GM21381 (cell line): ENCODE results near the gene GSG1L.

Experiments used
- ATAC-seq: cut with Tn5 transposase; IDR thresholded peaks from one replicate; pipeline ENCODE4 v1.9.1; 2021; ENCODE audit warnings: mild to moderate bottlenecking, moderate library complexity; ENCODE audit not compliant: unreplicated experiment

GSG1L gene

DNA sequence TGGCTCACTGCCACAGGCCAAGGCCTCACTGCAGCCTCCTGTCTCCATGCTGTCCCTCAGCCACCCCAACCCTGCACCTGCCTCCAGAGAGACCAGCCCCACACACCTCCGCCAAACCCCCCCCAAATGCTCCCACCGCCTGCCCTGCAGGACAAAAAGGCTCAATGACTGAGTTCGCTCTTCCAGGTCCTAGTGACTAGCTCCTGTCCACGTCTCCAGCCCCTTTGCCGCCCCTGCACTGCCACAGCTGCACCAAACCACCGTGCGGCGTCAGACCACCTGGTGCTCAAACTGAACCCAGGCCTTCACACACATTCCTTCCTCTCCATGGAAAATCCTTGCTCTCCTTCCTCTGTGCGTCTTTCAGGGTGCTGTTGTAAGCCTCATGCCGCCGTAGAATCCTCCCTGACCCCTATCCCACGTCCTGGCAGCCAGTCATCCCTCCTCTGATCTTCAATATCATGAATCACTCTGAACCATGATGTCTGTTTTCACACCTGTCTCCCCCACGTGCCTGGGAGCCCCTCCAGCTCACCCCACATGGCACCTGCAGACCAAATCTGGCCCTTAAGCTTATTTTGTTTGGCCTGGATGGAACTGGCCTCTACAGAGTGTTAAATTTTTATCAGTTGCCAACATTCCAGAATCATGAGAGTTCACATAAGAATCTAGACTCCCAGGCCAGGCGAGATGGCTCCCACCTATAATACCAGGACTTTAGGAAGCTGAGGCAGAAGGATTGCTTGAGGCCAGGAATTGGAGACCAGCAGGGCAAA lies 4.3 kb upstream of the GSG1L start:
- ATAC-seq: no peak

DNA sequence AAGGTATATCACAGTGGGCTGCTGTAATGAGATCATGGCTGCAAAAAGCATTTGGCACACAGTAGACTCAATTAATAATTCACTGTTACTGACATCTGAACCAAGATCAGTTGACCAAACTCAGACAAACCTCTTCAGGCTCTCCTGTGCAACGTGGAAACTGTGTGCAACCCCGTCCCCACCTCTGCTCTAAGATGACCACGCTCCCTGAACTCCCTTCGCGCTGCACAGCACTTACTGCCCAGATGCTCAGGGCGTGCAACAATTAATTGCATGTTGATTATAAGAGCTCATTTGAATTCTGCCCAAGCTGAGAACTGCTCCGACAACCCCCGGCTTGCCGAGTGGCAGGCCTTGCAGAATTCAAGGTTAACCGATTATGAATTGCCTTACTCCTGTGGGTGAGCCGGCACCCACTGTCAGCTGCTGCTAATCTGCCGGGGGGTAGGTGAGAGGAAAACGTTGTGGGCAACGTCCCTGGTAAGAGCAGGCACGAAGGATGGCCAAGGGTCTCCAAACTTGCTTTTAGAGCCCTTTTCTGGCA lies 1.3 kb upstream of the GSG1L start:
- ATAC-seq: no peak

DNA sequence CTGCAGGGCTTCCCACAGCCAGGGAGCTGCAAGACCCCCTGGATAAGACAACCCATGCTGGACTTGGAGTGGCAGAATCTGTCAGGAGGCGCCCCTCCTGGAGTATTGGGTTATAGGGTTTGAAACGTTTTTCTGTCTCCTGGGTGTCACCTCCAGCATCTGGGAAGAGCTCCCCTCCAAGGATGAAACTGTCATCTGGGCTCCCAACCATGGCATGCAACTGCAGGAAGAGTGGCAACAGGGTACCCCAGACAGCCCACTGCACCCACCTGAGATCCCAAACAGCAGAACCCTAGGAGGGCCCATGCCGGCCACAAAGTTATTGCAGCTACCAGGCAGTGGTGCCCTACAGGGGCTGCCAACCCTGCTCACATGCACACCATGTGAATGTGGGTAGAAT lies 636 bp upstream of the GSG1L start:
- ATAC-seq: no peak

DNA sequence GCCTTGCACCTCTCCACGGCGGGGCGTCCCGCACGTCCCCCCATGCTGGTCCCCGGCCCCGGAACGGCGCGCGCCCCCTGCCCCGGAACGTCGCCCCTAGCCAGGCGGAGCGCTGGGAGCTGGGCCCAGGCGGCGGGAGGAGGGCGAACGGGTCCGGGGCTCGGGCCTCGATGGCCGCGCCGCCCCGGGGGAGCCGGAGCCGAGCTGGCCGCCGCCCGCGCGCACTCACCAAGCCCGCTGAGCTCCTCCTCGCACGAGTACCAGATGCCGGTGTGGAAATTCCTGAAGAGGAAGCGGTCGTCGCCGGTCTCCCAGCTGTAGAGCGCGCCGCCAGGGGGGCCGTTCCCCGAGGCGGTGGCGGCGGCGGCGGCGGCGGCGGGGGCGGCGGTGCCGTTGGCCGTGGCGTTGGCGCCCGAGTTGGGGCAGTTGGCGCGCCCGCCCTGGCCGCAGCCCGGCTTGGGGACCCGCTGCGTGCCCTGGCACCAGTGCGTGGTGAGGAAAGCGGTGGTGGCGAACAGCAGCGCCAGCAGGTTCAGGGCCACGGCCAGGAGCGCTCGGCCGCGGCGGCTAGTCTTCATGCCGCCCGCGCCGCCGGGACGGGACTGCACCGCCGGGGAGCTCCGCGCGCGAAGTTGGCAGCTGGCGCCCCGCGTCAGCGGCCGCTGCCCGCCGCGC lies 530 bp downstream of the GSG1L start:
- no peak for ATAC-seq

DNA sequence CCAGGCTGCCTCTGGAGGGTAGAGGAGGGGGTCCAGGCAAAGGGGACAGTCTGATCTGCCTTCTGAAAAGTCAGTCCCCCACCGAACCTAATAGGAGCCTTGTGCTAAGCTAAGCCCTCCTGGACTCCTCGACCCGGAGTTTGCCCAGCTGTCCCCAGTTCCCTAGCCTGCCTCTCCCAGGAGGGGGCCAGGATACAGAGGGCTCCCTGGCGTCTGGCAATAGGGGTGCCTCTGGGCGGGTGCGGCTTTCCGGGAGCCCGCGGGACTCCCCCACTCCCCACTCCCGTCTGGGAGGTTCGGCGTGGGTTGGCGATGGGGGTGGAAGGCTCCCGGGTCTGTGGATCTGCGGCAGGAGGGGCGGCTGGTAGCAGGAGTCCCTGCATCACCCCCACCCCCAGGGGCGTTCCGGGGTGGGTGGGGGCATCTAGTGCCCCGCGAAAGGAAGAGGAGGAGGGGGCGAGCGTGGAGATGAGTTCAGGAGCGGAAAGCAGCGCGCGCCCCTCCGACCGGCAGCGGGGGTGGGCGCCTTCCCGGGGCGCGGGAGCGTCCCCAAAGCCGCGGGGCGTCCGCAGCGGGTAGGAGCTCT lies 1.2 kb downstream of the GSG1L start:
- no peak for ATAC-seq

DNA sequence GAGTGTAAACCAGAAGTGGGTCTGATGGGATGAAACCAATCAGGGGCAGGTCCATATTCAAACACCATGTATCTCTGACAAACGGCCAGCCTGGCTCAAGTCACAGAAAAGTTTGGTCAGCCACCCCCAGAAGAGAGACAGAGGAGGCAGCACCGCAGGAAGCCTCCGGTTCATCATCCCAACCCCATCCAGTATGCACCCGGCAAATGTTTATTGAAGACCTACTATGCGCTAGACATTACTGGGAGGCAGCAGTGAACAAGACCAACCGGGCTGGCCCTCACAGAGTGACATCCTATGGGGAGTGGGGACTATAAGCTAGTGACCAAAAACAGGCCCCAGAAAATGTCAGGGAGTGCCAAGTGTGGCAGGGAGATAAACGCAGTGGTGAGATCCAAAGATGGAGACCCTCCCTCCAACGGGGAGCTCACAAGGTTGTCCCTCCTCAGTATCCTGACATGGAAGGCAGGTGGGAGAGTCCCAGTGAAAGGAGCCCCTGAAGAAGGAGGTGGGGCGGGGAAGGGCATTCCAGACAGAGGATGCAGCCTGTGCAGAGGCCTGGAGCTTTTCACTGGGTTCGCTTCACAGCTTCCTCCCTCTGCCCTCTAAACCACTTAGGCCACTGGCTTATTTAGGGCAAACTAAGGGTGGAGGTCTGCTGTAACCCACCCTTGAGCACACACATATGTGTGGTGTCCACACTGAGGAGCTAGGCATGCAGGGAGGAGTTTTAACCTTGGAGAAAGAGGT lies 2.0 kb downstream of the GSG1L start:
- no peak for ATAC-seq

DNA sequence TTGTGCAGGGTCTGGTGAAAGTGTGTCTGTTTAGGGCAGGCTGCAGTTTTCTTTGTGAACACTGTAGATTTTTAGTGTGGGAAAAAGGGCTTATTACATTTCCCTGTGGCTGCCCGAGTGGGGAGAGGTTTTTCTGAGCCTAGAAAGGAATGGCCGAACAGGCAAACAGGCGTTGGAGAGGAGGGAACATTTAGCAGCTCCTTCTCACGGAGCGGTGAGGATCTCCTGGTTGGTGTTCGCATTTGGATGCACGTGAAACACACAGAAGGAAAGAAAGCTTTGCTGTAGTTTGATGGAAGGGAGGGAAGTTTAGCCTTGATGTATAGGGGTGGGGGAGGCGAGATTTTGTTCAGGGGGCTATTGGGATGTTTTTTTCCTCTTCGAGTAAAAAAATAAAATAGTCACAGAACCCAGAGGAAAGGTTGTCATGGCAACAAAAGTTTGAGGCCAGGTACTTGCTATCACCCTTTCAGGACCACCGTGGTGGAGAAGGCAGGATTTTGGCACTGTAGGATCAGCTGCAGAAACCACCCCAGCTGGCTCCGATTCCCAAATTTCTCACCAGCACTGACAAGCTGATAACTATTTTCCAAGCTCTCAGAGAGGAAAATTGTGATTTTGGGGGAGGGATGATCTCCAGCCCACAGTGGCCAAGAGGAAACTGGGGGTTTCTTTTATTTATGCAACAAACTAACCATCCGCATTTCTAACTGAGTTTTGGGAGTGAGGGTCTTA lies 3.5 kb downstream of the GSG1L start:
- no peak for ATAC-seq

DNA sequence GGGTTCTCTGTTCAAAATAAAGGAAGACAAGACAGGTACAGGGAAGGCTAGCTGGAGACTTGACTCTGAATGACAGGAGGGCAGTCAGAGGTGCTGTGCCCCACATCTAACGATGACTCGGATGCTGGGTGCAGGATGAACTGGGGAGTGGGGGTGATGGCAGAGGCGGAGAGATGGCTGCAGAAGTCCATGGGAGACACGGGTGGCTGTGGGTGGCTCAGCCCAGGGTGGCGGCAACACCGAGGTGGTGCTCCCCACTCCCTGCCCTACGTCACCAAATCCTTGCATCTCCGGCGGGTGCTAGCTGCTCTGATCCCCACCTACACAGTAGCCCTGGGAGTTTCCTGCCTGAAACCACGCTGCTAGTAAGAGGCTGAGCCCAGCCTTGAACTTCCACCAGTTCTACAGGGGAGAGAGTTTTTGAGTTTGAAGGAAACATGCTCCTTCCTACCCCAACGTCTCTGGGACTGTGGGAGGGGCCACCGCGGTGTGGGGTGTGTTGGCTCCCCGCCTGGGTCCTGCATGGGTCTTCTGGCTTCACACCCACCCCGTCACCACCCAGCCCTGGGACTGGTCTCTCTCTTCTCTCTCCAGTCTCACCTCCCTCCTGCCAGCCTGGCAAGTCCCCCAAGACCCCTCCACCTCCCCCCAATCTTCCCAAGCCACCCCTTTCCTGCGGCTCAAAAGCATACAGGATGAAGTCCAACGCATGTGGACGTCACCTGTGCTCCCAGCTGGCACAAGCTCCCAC lies 4.5 kb downstream of the GSG1L start:
- no peak for ATAC-seq

DNA sequence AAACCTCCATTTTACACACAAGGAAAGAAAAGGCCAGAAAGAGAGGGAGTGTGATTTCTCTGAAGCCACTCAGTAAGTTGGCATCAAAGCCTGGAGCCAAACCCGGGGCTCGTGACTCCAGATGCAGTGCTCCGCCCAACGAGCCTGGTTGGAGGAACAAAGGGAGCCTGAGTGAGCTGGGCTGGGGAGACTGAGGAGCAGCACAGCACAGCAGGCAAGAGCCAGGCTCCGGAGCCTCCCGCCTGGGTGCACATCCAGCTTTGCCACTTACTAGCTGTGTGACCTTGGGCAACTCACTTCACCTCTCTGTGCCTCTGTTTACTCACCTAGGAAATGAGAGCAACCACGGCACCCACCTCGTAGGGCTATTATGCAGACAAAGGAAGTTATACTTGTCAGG lies 5.6 kb downstream of the GSG1L start:
- ATAC-seq: no peak

DNA sequence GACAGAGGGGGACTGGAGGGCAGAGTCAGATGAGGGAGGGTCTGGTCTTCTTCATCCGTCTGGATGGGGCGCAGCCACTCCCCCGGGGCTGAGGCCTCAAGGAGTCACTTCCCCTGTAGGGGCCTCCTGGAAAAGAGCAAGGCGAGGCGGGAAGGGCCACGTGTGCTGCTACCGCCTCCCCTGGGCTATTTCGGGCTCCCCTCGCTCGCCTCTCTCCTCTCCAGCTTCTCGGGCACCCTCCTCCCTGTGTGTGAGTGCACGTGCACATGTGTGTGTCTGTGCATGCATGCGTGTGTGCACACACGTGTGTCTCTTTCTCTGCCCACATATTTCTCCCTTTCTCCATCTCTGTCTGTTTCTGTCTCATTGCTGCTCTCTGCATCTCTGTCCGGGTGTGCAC lies 10.1 kb downstream of the GSG1L start:
- ATAC-seq: no peak

DNA sequence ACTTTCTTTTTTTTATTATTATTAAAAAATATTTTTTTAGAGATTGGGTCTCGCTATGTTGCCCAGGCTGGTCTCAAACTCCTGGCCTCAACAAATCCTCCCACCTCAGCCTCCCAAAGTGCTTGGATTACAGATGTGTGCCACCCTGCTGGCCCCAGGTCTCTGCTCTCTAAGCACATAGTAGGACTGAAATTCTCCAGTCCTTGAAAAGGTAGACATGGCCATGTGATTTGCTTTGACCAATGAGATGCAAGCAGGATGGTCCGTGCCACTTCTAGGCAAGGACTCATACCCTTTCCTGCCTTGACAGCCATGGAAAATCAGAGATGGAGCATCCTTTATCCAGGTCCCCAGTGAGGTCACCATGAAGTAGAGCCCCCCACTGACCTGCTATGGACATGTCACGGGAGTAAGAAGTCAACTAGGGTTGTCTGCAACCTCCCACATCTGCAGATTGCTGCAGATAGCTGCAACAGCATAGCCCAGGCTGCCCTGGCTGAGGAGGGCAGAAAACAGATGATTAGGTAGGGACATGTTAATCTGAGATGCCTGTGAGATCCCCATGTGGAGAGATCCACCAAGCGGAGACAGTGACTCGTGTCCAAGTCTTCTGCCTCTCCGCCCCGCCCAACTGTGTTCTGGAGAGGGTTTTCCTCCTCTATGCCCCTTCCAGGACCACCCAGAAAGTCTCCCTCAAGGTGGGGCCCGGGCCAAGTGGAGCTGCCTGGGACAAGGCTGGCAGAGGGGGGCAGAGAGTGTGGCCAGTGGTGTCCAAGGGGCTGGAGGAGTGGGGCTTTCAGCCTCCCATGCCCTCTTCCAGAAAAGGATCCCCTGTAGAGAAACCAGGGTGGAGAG lies 11.0 kb downstream of the GSG1L start:
- no peak for ATAC-seq

DNA sequence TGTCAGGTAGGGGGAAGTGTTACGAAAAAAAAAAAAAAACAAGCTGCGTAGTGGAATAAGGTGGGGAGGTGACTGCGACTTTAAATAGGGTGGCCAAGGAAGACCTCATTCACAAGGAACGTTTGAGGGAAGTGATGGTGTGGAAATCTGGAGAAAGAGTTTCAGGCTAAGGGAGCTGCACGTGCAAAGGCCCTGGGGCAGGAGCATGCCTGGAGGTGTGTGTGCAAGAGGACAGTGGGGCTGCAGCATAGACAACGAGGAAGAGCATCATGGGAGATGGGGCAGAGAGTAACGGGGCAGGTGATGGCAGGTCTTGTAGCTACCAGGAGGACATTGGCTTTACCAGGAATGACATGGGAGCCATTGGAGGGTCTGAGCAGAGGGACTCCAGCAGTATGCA lies 12.0 kb downstream of the GSG1L start:
- ATAC-seq: no peak

DNA sequence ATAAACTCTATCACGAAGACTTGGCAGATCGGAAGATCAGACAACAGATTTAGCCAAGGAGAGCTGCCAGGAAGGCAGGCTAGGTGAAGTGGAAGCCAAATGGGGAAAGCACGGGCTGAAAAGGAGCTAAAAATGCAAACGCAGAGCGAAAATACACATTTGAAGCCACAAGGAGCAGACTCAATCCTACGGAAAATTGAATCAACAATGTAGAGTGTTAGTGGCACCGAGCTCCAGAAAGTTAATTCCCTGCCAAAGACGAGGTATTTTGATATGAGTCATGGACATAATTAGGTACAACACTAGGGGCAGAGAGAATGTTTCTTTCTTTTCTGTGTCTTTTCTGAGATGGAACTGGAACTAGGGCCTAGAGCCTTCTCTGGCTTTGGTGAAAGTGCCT lies 20.7 kb downstream of the GSG1L start:
- no peak for ATAC-seq

DNA sequence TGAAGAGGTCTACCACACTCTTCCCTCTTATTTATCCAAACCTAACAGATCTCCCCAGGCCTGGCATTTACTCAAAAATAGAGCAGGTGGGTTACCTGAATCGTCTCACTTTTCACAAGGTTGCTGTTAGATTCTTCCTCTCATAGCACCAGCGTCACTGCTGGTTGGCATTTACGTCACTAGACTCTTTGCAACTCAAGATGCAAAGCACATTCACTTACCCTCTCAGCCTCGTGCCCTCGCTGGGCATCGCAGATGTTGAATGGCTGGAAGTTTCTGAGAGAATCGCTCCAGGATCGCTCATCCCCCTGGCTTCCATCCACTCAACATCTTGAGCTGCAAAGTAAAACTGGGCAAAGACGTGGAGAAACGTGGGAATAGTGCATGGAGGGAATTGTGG lies 21.9 kb downstream of the GSG1L start:
- no peak for ATAC-seq

DNA sequence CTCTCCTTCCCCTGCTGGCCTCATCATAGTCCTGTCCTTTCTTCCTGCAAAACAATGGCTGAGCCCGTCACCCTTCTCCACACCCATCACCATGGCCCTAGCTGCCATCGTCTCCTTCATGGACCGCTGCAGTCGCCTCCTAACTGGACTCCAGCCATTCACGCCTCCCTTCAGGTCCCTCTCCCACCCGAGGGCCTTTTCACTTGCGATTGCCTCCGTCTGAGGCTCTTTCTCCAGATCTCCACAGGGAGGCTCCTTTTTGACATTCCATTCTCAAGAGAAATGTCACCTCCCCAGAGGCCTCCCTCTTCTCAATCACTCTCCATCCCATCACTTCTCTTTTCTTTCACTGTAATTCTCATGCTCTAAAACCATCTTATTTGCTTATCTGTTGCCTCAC lies 23.5 kb downstream of the GSG1L start:
- ATAC-seq: no peak

DNA sequence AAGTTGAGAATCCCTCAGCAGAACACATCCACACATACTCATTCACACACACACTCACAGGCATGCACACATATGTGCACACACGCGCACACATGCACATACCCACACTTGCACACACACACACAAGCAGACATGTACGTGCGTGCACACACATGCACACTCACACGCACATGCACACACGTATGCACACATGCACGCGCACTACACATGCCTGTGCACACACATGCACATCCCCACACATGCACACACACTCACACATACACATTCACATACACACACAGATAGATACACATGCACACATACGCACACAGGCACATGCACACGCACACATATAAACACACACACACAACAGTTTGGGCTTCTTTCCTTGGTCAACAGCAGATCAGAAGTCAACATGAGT lies 24.0 kb downstream of the GSG1L start:
- ATAC-seq: no peak

DNA sequence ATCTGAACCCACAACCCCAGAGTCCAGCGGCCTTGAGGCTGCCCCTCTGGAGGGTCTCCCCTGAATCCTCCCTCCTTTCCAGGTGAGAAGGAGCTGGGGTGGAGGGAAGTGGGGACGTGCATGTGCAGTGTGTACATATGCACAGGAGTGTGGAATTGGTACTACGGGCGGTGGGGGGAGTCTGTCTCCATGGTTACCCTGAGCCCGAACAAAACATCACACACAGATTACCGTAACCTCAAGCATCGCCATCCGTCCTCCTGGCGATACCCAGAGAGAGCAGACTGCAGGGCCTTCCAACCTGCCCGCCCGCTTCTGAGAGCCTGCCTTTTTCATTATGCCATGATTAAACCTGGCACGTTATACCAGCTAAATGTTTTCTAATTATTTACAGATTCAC lies 25.1 kb downstream of the GSG1L start:
- ATAC-seq: no peak

DNA sequence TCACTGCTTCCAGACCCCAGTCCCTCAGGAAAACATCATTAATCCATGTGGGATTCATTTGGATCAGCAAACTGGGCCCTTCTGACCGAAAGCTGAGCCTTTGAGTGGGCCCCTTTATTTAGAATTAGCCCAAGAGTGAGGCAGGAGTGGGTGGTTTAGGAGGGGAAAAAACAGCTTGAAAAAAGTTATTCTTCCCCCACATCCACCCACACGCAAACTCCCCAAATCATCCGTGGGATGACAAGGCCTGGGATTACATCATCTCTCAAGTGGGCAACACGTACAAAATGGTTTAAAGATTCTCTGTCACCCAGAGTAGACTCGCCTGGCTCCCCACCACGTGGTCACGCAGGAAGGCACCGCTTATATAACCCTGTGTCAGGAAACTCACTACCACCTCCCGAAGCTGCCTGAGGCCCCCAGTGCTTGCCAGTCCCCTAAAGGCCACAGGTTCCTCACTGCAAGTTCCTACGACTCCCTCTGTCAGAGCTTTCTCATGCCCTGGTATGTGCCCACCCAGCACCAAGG lies 27.6 kb downstream of the GSG1L start:
- no peak for ATAC-seq

DNA sequence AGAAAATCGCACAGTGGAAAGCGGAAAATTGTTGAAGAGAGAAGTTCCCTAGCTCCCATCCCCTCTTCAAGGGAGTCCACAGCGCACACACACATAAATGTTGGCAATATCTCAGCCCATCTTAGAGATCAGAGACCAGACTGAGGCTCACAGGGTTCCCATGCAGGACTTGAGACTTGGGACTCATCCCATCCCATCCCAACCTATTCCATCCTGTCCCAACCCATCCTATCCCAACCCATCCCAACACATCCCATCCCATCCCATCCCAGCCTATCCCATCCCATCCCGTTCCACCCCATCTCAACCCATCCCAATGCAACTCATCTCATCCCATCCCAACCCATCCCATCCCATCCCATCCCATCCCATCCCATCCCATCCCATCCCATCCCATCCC lies 29.6 kb downstream of the GSG1L start:
- ATAC-seq: no peak
